Neutrophil (primary cell): ENCODE measurements around the gene CRACDL.

Source experiments
- H3K27ac ChIP-seq: fragments of 200-600 bp; sonication (generic); 2 replicates; pipeline ENCODE4 v1.5.1; 2016; ENCODE audit warnings: mild to moderate bottlenecking, moderate library complexity
- H3K27me3 ChIP-seq: fragments of 200-600 bp; sonication (generic); 2 replicates; pipeline ENCODE4 v1.6.0; 2016; ENCODE audit warnings: mild to moderate bottlenecking
- H3K36me3 ChIP-seq: fragments of 200-600 bp; sonication (generic); 2 replicates; pipeline ENCODE4 v1.5.1; 2017
- H3K4me1 ChIP-seq, 2 experiments: fragments of 200-600 bp in 1 of 2; sonication (generic) in 1 of 2; 1 replicate in 1 of 2; 2 replicates in 1 of 2; pipeline versions ENCODE4 v1.5.1 to v1.6.1; 2013 to 2016; ENCODE audit warnings: low read depth in 1 of 2, low read length in 1 of 2, mild to moderate bottlenecking in 1 of 2, moderate library complexity in 1 of 2; ENCODE audit not compliant: control insufficient read depth in 1 of 2, insufficient read depth in 1 of 2
- H3K4me3 ChIP-seq, 2 experiments: fragments of 200-600 bp in 1 of 2; sonication (generic) in 1 of 2; 1 replicate in 1 of 2; 2 replicates in 1 of 2; pipeline ENCODE4 v1.5.1; 2013 to 2016; ENCODE audit warnings: low read depth in 1 of 2, low read length in 1 of 2, mild to moderate bottlenecking in 1 of 2, moderate library complexity in 1 of 2
- H3K9me3 ChIP-seq: fragments of 200-600 bp; sonication (generic); 2 replicates; pipeline ENCODE4 v1.5.1; 2016
- TF ChIP-seq, protein P1 (sequence below): fragments of 200-600 bp; sonication (generic); IDR thresholded peaks from 2 replicates; pipeline ENCODE4 v1.5.1; 2016; ENCODE audit warnings: antibody characterized with exemption

The CRACDL gene

DNA sequence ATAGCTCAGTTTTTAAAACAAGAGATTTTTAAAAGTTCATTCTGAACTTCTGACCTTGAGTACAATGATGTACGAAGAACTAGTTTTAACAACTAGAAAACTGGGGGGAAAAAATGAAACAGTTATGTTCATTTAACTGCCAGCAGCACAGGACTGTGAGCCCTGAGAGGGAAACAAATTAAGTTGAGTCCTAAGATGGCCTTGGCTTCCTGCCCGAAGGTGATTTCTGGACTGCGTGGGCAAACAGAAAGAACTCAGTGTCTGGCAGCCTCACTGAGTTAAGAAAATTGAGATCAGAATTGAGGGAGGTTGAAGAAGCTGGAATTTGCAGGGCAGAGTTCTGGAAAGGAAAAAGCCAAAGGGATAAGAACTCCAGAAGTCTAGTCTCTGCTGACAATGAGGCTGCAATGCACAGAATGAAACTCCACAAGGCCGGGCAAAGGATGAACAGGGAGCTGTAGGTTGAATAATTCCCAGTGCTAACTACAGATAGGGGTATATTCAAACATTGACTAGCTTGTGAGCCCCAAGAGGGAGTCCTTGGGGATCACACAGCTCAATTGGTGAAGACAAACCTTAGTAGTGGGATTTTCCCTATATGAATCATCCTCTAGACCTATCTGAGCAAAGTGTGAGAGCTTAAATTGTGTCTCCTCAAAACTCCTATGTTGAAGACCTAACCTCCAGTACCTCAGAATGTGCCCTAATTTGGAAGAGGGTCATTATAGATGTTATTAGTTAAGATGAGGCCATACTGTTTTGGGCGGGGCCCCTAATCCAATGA is 13.1 kb upstream of the CRACDL start:
- Histone ChIP-seq H3K4me1 (no peaks in the 10 kb centered on the region), H3K9me3 (no peaks in the 10 kb centered on the region)
- TF ChIP-seq, protein P1, sequence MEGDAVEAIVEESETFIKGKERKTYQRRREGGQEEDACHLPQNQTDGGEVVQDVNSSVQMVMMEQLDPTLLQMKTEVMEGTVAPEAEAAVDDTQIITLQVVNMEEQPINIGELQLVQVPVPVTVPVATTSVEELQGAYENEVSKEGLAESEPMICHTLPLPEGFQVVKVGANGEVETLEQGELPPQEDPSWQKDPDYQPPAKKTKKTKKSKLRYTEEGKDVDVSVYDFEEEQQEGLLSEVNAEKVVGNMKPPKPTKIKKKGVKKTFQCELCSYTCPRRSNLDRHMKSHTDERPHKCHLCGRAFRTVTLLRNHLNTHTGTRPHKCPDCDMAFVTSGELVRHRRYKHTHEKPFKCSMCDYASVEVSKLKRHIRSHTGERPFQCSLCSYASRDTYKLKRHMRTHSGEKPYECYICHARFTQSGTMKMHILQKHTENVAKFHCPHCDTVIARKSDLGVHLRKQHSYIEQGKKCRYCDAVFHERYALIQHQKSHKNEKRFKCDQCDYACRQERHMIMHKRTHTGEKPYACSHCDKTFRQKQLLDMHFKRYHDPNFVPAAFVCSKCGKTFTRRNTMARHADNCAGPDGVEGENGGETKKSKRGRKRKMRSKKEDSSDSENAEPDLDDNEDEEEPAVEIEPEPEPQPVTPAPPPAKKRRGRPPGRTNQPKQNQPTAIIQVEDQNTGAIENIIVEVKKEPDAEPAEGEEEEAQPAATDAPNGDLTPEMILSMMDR = no peak

DNA sequence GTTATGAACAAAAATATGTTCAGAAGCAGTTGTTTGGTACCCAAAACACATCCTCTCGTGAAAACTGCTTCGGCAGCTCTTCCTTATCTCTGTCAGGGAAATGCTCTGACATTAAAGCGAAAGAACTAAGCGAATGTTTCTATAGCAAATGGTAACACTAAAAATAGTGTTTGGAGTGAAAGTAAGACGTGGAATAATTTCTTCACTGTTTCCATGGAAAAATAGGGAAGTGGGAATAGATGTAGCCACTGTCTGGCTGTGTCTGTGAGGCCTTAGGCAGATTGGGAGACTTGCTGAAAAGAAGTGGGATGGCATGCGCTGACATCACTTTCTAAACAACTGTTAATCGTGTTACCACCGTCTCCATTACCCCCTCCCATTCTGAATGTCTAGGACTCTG is 11.5 kb upstream of the CRACDL start:
- no peaks in the 10 kb centered on the region for H3K36me3 ChIP-seq
- no peaks in the 10 kb centered on the region for H3K4me1 ChIP-seq
- H3K4me3 ChIP-seq = no peak overlapping the region
- TF ChIP-seq, protein P1 = no peak
- H3K9me3 ChIP-seq = no peaks in the 10 kb centered on the region
- peaks cover 26% of the 10 kb centered on the region for H3K27me3 ChIP-seq
- H3K27ac ChIP-seq = no peak overlapping the region

More for the DNA sequence above, 13.1 kb upstream of the CRACDL start:
- Histone ChIP-seq H3K27me3 (peaks cover 42% of the 10 kb centered on the region), H3K27ac (no peak overlapping the region), H3K36me3 (no peaks in the 10 kb centered on the region), H3K4me3 (no peak overlapping the region)

DNA sequence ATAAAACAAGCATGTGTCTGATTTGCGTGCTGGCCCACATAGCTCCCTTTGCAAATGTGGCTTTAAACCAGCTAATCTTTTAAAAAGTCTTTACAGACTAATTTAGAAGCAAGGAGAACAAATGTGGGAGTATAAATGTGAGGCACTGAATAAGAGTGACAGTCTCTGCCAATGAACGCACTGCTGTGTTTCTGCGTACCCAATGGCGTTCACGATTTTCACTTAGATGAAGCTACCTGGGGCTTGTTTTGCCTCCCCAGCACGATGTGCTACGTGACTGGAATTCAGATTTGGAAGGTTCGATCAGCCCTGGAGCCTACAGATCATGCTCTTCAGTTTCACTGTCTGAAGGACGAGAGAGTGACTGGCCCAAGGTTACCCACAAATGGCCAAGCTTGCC is 10.8 kb upstream of the CRACDL start:
- H3K4me1 ChIP-seq = no peaks in the 10 kb centered on the region
- no peaks in the 10 kb centered on the region for H3K9me3 ChIP-seq
- no peak overlapping the region for H3K4me3 ChIP-seq
- no peaks in the 10 kb centered on the region for H3K36me3 ChIP-seq
- TF ChIP-seq, protein P1 = no peak
- H3K27ac ChIP-seq = no peak overlapping the region
- peaks cover 19% of the 10 kb centered on the region for H3K27me3 ChIP-seq

DNA sequence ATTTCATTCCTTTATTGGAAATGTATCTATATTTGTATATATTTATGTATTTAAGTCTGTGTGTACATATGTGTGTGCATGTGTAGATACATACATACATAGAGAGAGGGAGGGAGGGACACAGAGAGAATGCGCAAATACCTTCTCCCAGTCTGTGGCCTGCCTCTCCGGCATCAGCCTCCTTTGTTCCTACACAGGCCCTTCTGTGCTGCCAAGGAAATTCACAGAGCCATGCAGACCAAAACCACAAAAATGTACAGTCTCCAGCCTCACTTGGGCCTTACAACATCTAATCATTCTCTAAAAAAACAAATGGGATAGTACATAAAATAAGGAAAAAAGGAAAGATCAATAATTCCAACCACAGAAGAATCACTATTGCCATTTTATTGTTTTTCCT is 8.8 kb upstream of the CRACDL start:
- no peaks in the 10 kb centered on the region for H3K4me1 ChIP-seq
- H3K9me3 ChIP-seq = no peaks in the 10 kb centered on the region
- TF ChIP-seq, protein P1 = no peak
- no peak overlapping the region for H3K4me3 ChIP-seq
- no peak overlapping the region for H3K27ac ChIP-seq
- peaks cover 4% of the 10 kb centered on the region for H3K27me3 ChIP-seq
- H3K36me3 ChIP-seq = no peaks in the 10 kb centered on the region

DNA sequence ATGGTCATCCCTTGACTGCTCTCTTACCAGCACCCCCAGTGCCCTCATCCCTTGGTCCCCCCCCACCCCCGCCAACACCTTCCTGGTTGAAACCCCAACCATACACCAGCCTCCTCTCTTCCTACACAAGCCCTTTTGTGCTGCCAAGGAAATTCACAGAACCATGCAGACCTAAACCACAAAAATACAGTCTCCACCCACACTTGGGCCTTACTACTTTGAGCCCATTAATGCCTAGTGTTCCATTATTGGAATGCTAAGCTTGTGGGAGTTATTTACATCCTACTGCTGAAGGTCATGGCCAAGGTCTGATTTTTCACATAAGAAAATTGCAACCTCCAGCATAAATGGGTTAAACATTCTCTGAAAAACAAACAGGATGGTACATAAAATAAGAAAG is 4.1 kb upstream of the CRACDL start:
- H3K4me3 ChIP-seq = no peak overlapping the region
- no peaks in the 10 kb centered on the region for H3K9me3 ChIP-seq
- TF ChIP-seq, protein P1 = no peak
- H3K27me3 ChIP-seq = peaks cover 51% of the 10 kb centered on the region
- no peaks in the 10 kb centered on the region for H3K36me3 ChIP-seq
- H3K27ac ChIP-seq = no peak overlapping the region
- H3K4me1 ChIP-seq = peaks cover 16 to 18% of the 10 kb centered on the region in 2 experiments
